ENCODE measurements around the gene GASK1B.

GRCh38 chr4:158168606-158169005, 4.2 kb downstream of the GASK1B start:
- TF ChIP-seq CTCF (IDR thresholded peaks at IDR 0.05) (no peak), POLR2A (IDR thresholded peaks at IDR 0.05; ENCODE audit: low read length) (no peak), EP300 (IDR thresholded peaks at IDR 0.05) (no peak), USF2 (IDR thresholded peaks at IDR 0.05) (no peak), JUN (IDR thresholded peaks at IDR 0.05) (no peak)
